Cerebellar cortex (tissue), 1 donor: ENCODE measurements around the gene FUT2.

ENCODE experiments used
- DNase-seq: peaks from one replicate; pipeline ENCODE4 v3.0.0-alpha.2; 2015; ENCODE audit warnings: low spot score

Gene FUT2

DNA sequence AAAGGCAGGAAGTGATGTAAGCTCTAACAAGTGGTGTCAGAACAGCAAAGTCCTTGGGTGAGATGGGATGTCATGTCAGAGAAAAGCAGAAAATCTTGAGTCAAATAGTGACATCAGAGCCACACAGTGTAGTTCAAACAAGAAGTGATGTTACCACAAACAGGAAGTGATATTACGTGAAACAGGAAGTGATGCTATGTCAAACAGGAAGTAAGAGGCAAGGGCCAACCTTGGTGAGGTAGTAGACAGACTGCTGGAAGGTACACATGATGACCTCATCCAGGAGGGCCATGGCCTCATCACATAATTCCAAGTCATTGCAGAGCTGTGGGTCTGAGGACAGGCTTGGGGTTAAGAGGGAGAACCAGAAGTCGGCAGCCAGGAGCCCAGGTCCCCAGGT is 30.8 kb downstream of the FUT2 start:
- no peak for DNase-seq

DNA sequence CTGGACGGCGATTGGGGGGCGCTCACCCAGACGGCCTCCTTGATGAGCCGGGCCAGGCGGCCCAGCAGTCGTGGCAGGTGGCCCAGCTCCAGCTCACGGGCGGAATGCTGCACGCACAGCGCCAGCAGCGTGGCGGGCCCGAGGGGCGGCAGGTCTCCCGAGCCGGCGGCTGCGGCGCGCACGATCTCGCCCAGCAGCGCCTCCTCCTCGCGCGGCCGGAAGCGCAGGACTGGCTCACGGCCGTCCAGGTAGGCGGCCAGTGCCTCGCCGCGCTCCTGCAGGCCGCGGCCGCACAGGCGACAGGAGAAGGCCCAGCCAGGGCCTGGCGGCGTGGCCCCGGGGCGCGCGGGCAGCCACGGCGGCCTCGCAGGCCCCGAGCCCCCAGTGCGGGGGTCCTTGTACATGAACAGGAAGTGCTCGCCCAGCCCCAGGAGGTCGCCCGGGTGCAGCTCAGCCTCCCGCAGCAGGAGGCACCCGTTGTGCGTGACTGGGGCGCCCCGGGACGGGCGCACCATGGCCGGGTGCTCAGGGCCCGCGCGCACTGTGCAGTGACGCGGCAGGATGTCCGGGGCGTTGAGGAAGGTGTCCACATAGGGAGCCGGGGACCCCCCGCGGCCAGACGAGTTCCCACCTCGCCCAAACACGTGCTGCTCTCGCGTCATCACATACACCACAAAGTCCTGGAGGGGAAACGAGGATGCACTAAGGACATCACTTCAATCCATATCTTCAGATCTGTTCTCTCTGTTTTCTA is 33.3 kb downstream of the FUT2 start:
- no peak for DNase-seq

DNA sequence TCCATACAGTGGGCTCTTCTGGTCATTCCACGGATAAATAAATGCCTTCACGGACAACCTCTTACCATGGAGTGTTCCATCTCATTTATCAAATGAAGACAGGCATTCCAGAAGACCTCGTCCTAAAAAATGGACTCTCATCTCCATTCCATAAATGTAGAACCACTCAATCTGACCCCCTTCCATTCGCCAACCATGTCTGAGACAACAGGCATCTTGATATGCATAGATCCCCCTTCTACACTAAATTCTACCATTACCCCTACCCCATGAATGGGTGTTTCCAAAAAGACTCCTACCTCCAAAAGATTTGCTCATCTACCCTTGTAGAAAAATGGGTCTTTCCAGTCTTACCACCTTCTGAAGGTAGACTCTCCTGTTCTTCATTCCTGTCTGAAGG is 35.7 kb downstream of the FUT2 start:
- no peak for DNase-seq

- no peak for DNase-seq
Measured at GRCh38 chr19:48734625-48735024, 38.9 kb downstream of the FUT2 start.

DNA sequence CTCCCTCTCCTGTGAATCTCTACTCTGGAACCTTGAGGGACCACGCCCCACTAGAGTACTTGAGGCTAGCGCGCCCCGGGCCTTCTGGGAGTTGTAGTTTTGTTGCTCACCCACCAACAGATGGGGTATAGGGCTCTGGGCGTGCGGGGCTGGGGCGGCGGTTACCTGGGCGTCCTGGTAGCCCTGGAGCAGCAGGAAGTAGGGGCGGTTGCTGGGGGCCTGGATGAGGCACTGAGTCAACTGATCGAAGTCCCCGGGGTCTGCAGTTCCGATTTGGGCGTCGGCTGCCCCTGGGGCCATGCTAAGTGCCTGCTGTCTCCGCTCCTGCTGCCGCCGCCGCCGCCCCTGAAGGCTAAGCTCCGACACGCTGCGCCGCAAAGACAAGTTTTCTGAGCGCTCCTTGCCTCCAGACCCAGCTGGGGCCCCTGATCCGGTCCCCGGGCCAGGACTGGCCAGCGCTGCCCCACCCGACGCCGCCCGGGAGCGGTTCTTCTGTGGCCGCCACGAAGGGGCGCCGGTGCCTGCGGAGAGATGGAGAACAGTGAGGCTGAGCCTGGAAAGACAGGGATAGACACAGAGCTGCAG is 39.4 kb downstream of the FUT2 start:
- peak; percentile 65 for DNase-seq

DNA sequence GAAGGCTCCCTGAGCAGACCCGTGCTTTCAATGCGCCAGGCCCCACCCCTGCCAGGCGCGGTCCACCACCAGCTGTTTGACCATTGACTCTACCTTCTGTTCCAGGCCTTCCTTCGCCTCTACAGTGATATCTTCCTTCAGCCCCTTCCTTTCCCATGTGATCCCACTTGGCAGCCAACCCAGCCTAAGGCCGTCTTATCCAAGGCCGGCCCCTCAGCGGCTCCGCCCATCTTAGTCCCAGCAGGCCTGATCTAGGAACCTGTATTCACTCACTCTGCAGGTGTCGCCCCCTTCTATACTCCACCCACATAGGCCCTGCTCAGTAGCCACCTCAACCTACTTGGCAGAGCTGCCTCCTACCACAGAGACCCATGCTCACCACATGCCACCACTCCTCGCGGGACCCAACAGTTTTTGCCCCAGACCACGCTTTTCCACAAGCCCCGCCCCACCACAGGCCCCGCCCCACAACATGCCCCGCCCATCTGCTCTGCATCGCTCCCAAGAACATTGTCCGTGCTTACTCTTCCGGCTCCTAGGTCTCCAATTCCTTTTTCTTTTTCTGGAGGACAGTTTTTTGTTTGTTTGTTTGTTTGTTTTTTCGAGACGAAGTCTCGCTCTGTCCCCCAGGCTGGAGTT is 41.7 kb downstream of the FUT2 start:
- peak; percentile 60 for DNase-seq

GRCh38 chr19:48738557-48739403 is 43.0 kb downstream of the FUT2 start:
- DNase-seq: peak; percentile 93

- peak; percentile 55 for DNase-seq
Measured at GRCh38 chr19:48739404-48740163, 43.8 kb downstream of the FUT2 start.

DNA sequence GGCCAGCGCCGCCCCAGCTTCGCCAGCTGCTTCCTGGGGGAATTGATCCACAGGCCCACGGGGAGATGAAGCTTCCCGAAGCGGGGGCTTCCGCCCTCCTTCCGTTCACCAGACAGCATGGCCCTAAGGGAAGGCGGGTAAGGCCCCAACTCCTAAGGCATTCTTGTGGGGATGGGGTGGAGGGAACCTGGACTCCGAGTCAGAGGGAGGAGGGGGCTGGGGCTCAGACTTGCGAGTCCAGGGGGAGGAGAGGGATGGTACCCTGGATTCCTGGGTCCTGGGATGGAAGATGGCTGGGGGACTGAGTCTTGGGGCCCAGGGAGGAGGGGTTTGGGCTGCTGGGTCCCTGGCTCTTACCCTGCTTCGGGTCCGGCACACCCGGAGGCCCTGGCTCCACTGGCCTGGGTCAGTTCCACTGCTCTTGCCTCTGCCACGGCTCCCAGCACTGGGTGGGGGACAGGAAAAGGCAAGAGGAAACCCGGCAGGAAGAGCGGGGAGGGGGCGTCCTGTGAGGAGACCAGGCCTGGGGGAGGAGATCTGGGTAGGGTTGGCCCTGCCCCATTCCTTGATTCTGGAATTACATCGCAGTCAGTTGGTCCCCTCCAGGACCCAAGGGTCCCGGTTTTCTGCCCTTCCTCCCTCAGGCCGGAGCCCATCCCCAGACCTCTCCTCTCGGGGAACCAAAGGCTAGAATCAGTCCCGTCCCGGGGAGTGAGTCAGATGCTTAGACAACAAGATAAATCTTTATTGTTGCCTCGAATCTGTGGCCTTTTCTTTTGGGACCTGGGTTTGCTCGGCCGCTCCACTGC is 44.6 kb downstream of the FUT2 start, which contains the start of gene RASIP1:
Gene RASIP1 (minus strand): TSS at position 447 of the 809 bp plus-strand sequence. CDS start 328 bp downstream, at position 119.
- DNase-seq: peak; percentile 20

GRCh38 chr19:48741129-48741999 is 45.6 kb downstream of the FUT2 start:
- peak; percentile 60 for DNase-seq

GRCh38 chr19:48742096-48742495 is 46.3 kb downstream of the FUT2 start:
- no peak for DNase-seq

- DNase-seq: peak; percentile 95
Measured at GRCh38 chr19:48745208-48745995, 49.6 kb downstream of the FUT2 start.

- no peak for DNase-seq
Measured at GRCh38 chr19:48746110-48746509, 50.3 kb downstream of the FUT2 start.

GRCh38 chr19:48746738-48747575 is 51.2 kb downstream of the FUT2 start, which contains the start of gene IZUMO1:
IZUMO1 (minus strand) TSS chr19:48746909; CDS start chr19:48745859, 1,050 bp downstream.
- DNase-seq: peak; percentile 97

DNA sequence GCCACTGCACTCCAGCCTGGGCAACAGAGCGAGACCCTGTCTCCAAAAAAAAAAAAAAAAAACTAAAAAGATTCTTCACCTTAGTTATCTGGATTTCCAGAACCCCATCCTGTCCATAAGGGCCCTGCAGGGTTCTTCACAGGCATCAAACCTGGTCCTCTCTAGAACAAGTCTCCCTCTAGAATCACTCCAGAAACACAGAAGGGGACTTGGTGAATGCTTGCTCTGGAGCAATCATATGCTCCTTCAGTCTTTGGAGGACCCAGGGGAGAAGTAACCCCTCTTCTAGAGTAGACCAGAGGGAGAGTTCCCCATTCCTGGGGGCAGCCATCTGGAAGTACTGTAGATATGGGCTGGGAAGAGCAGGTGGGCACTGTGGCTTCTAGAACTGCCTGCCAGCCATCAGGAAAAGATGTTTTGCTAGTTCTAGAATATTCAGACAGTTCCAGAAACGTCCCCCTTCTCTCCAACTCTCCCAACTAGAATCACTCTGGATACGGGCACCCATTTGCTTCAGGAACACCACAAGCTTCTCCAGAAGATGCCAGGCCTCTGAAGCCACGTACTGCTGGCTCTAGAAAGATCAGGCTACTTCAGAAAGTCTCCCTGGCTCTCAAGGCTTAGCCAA is 53.9 kb downstream of the FUT2 start:
- no peak for DNase-seq

DNA sequence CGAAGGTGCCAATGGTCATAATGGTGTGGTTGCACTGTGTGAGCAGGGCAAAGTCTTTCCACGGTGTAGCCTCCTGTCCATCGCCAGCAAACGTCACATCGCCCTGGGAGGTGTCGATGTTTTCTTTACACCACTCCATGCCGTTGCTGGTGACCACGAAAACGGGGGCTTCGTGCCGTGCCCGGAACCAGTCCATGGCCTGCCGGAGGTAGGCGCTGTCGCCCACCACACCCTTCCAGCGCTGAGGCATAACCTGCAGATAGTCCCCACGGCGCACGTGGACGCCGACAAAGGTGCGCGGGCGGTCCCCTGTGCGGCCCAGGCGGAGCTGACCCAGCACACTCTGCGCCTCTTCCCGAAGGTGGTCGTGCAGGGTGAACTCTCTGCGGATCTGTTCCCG is 54.6 kb downstream of the FUT2 start:
- DNase-seq: no peak
